PC-3 (cell line): Measurements from ENCODE around the gene EXOC6B. TPM values are rescaled to one million over a fixed set of nuclear protein-coding genes. Genes with fewer than 3 reads are reported as not detected.

Experiments
- ATAC-seq: fragments of 200-7000 bp; cut with Tn5 transposase; 2 replicates; pipeline ENCODE4 v1.9.1; 2020; ENCODE audit warnings: mild to moderate bottlenecking, moderate library complexity
- BruUV-seq: library from RNA; stranded (reverse); fragments of 400-500 nt; replicated peaks from 2 replicates; lab custom pipeline; 2021; lab: Mats Ljungman, UMichigan
- CTCF ChIA-PET: fragments of 300-600 bp; sonication (Branson Sonifier 250); formaldehyde crosslinking; loops from one replicate; lab custom pipeline; 2022; ENCODE audit warnings: antibody characterized with exemption; lab: Charles Lee
- POLR2A ChIA-PET: fragments of 300-600 bp; sonication (Branson Sonifier 250); formaldehyde crosslinking; loops from one replicate; lab custom pipeline; 2022; ENCODE audit warnings: antibody characterized with exemption; ENCODE audit not compliant: unreplicated experiment; lab: Charles Lee
- DNase-seq: peaks from one replicate; pipeline ENCODE4 v3.0.0-alpha.2; 2015
- H2AFZ ChIP-seq: fragments of 300-600 bp; sonication (generic); 2 replicates; pipeline ENCODE4 v1.6.0; 2016; ENCODE audit warnings: antibody characterized with exemption, low read length
- H3F3A ChIP-seq: fragments of 300-600 bp; sonication (generic); one replicate; pipeline ENCODE4 v1.6.0; 2017; ENCODE audit warnings: antibody characterized with exemption, low read length, control low read depth, mild to moderate bottlenecking; ENCODE audit not compliant: unreplicated experiment
- H3K27ac ChIP-seq: fragments of 300-600 bp; sonication (generic); 2 replicates; pipeline ENCODE4 v1.5.1; 2016; ENCODE audit warnings: mild to moderate bottlenecking, low read length
- H3K27me3 ChIP-seq: fragments of 300-600 bp; sonication (generic); 2 replicates; pipeline ENCODE4 v1.6.1; 2016; ENCODE audit warnings: low read length, mixed read lengths
- H3K36me3 ChIP-seq: fragments of 300-600 bp; sonication (generic); 2 replicates; pipeline ENCODE4 v1.6.1; 2016; ENCODE audit warnings: low read depth, mixed run types, low read length, mixed read lengths
- H3K4me1 ChIP-seq: fragments of 300-600 bp; sonication (generic); 2 replicates; pipeline ENCODE4 v1.5.1; 2016; ENCODE audit warnings: low read length; ENCODE audit not compliant: insufficient read depth
- H3K4me2 ChIP-seq: fragments of 300-600 bp; sonication (generic); 2 replicates; pipeline ENCODE4 v1.6.0; 2016; ENCODE audit warnings: low read length
- H3K4me3 ChIP-seq: fragments of 300-600 bp; sonication (generic); 2 replicates; pipeline ENCODE4 v1.5.1; 2016; ENCODE audit warnings: mild to moderate bottlenecking, low read length, mixed read lengths
- H3K79me2 ChIP-seq: fragments of 300-600 bp; sonication (generic); 2 replicates; pipeline ENCODE4 v1.6.1; 2017; ENCODE audit warnings: low read length, mixed read lengths
- H3K9ac ChIP-seq: fragments of 300-600 bp; sonication (generic); 2 replicates; pipeline ENCODE4 v1.6.0; 2016; ENCODE audit warnings: mild to moderate bottlenecking, low read length
- H3K9me2 ChIP-seq: fragments of 300-600 bp; sonication (generic); replicated peaks from 2 replicates; pipeline ENCODE4 v1.6.1; 2016; ENCODE audit warnings: mixed run types, low read length, mixed read lengths
- H3K9me3 ChIP-seq: fragments of 300-600 bp; sonication (generic); 2 replicates; pipeline ENCODE4 v1.6.1; 2016; ENCODE audit warnings: low read length, mixed read lengths
- H4K20me1 ChIP-seq: fragments of 300-600 bp; sonication (generic); 2 replicates; pipeline ENCODE4 v1.6.1; 2016; ENCODE audit warnings: low read length, mixed read lengths
- EZH2 ChIP-seq: fragments of 300-600 bp; sonication (generic); IDR thresholded peaks from one replicate; pipeline ENCODE4 v1.6.1; 2017; ENCODE audit warnings: antibody characterized with exemption, mild to moderate bottlenecking, low read length; ENCODE audit not compliant: unreplicated experiment
- EZH2phosphoT487 ChIP-seq: fragments of 300-600 bp; sonication (generic); IDR thresholded peaks from 2 replicates; pipeline ENCODE4 v1.6.1; 2018; ENCODE audit warnings: mild to moderate bottlenecking, antibody characterized with exemption, low read length, borderline replicate concordance
- intact Hi-C: fragments of 100-400 bp; cut with micrococcal nuclease; formaldehyde crosslinking; loops from 2 replicates; pipeline ENCODE4 v1.9.0; 2023
- total RNA-seq: library from RNA; depleted of rRNA; stranded (reverse); fragments of >200 nt; gene quantifications from 2 replicates; pipeline ENCODE4 v1.2.3, GENCODE V29; 2014
- TF ChIP-seq, protein P1 (sequence below): fragments of 300-600 bp; sonication (generic); conservative IDR thresholded peaks from 2 replicates; pipeline ENCODE4 v1.5.1; 2017; ENCODE audit warnings: antibody characterized with exemption, low read depth, mild to moderate bottlenecking, low read length

The EXOC6B gene
- total RNA-seq, 1 experiment from 2014 or later, result 13.9 TPM

DNA sequence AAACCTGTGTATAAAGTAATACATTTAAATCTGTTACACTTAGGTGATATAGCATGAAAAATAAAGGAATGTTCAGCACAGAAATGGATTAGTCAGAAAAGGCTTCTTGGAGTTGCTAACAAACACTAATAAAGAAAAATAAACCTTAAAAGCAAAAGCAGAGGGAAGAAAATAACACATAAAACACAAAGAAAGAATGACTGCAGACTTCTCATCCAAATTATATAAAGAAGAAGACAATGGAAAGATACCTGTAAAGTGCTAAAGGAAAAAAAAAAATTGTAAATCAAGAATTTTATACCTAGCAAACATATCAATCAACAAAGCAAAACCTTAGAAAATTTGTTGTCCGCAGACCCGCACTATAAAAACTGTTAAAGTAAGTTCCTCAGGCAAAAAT, 63.6 kb downstream of the EXOC6B start:
- peaks cover 21% of the 10 kb centered on the region for H3K36me3 ChIP-seq
- ChIA-PET CTCF (no interaction called here), POLR2A (no interaction called here)
- no peak overlapping the region for H3K4me2 ChIP-seq
- no peak overlapping the region for H2AFZ ChIP-seq
- H3K27ac ChIP-seq, result no peak overlapping the region
- DNase-seq (no peak), ATAC-seq (no peak)
- H3K9me3 ChIP-seq, result peaks cover 13% of the 10 kb centered on the region
- no peaks in the 10 kb centered on the region for H3K9me2 ChIP-seq
- no peaks in the 10 kb centered on the region for H4K20me1 ChIP-seq
- intact Hi-C loops, result no loop called here
- TF ChIP-seq EZH2, result no peak
- TF ChIP-seq, protein P1, sequence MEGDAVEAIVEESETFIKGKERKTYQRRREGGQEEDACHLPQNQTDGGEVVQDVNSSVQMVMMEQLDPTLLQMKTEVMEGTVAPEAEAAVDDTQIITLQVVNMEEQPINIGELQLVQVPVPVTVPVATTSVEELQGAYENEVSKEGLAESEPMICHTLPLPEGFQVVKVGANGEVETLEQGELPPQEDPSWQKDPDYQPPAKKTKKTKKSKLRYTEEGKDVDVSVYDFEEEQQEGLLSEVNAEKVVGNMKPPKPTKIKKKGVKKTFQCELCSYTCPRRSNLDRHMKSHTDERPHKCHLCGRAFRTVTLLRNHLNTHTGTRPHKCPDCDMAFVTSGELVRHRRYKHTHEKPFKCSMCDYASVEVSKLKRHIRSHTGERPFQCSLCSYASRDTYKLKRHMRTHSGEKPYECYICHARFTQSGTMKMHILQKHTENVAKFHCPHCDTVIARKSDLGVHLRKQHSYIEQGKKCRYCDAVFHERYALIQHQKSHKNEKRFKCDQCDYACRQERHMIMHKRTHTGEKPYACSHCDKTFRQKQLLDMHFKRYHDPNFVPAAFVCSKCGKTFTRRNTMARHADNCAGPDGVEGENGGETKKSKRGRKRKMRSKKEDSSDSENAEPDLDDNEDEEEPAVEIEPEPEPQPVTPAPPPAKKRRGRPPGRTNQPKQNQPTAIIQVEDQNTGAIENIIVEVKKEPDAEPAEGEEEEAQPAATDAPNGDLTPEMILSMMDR, result no peak
- TF ChIP-seq EZH2phosphoT487, result no peak
- H3K27me3 ChIP-seq, result no peaks in the 10 kb centered on the region
- H3K4me3 ChIP-seq, result no peak overlapping the region
- H3K4me1 ChIP-seq, result peaks cover 7% of the 10 kb centered on the region
- H3K9ac ChIP-seq, result no peak overlapping the region
- no peaks in the 10 kb centered on the region for H3K79me2 ChIP-seq
- H3F3A ChIP-seq, result no peaks in the 10 kb centered on the region
- BruUV-seq, result no TSS peak

DNA sequence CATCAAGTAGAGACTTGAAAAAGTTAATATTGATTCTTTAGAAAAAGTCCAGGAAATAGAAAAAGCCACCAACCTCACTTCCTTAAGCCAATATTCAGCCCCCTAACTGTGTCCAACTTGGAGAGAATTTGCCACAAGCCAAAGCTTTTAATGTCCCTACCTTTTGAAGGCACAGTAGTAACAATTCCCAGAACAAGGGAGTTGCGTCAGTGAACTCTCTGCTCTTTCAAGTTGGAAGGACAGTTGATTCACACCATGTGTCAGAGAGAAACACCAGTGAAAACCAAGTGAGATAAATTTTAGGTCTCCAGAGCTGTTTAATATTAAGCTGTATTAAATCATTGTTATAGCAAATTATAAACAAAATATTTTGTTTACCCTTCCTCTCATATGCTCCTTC, 66.1 kb downstream of the EXOC6B start:
- Histone ChIP-seq H3K27ac (no peak overlapping the region), H4K20me1 (no peaks in the 10 kb centered on the region), H3K4me3 (no peak overlapping the region), H3K36me3 (peaks cover 21% of the 10 kb centered on the region), H3K4me1 (no peaks in the 10 kb centered on the region), H3F3A (no peaks in the 10 kb centered on the region), H3K27me3 (no peaks in the 10 kb centered on the region), H3K9ac (no peak overlapping the region), H3K9me3 (peaks cover 13% of the 10 kb centered on the region), H3K79me2 (no peaks in the 10 kb centered on the region), H2AFZ (no peak overlapping the region), H3K9me2 (no peaks in the 10 kb centered on the region), H3K4me2 (no peak overlapping the region)
- POLR2A ChIA-PET, result no interaction called here
- DNase-seq (no peak), ATAC-seq (no peak)
- CTCF ChIA-PET, result no interaction called here
- intact Hi-C loops, result no loop called here
- no TSS peak for BruUV-seq
- TF ChIP-seq EZH2phosphoT487 (no peak), EZH2 (no peak)
- TF ChIP-seq, protein P1, result no peak

DNA sequence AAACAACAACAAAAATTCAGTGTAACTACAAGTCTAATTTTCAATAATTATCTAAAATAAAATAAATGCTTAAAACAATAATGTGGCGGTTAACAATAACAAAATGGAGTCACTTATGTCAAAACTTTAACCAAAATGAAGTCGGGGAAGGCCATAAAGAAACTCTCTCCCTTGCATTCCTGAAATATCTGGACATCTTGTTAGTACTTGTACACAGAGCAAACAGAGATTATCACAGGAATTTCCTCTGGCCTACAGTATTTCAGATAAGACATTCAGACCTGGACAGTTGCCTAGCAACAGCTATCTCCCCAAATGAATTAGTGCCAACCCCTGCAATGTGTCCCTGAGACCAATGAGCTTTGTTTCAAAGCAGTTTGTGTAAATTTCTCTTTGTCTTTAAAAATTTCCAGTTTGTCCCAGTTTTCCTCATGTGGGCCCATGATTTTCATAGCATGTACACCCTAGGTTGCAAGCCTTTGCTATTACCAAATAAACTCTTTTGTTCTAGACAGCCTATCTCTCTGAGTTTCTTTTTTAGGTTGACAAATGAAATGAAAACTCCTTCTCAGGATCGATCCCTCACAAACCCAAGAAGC, 68.6 kb downstream of the EXOC6B start:
- H3K9me3 ChIP-seq, result peaks cover 5% of the 10 kb centered on the region
- no peak overlapping the region for H2AFZ ChIP-seq
- BruUV-seq, result no TSS peak
- H3K4me3 ChIP-seq, result no peak overlapping the region
- H3F3A ChIP-seq, result no peaks in the 10 kb centered on the region
- H3K79me2 ChIP-seq, result no peaks in the 10 kb centered on the region
- no peaks in the 10 kb centered on the region for H4K20me1 ChIP-seq
- no peak overlapping the region for H3K4me2 ChIP-seq
- no peaks in the 10 kb centered on the region for H3K27me3 ChIP-seq
- ATAC-seq (no peak), DNase-seq (no peak)
- no peak overlapping the region for H3K27ac ChIP-seq
- no peak overlapping the region for H3K9ac ChIP-seq
- TF ChIP-seq EZH2 (no peak), EZH2phosphoT487 (no peak)
- TF ChIP-seq, protein P1, result no peak
- intact Hi-C loops, result no loop called here
- H3K9me2 ChIP-seq, result no peaks in the 10 kb centered on the region
- ChIA-PET POLR2A (no interaction called here), CTCF (no interaction called here)
- H3K36me3 ChIP-seq, result peaks cover 9% of the 10 kb centered on the region; the same call in 1 of the 2 replicates
- H3K4me1 ChIP-seq, result no peaks in the 10 kb centered on the region
